Keratinocyte (primary cell): Measurements from ENCODE around the gene PLSCR4. TPM values are rescaled to one million over a fixed set of nuclear protein-coding genes. Genes with fewer than 3 reads are reported as not detected.
"Not testable (repeated sequence)": the region's sequence is repeated elsewhere in the genome, so short reads cannot be mapped to it uniquely, and the experiment has no call there.

Experiments used
- DNase-seq: peaks from one replicate; pipeline ENCODE4 v3.0.0-alpha.2; 2011; ENCODE audit warnings: low read depth, missing footprints, low spot score
- FAIRE-seq: peaks from 2 replicates; lab custom pipeline; 2011; peaks lifted over from hg19 to GRCh38; lab: Jason Lieb, UNC
- H2AFZ ChIP-seq: 2 replicates; pipeline ENCODE4 v1.6.0; 2012; ENCODE audit warnings: low read length, control low read depth, inconsistent platforms; ENCODE audit not compliant: control insufficient read depth
- H3K27ac ChIP-seq: 2 replicates; pipeline ENCODE4 v1.5.1; 2011; ENCODE audit warnings: low read length; ENCODE audit not compliant: control insufficient read depth, insufficient read depth
- H3K27me3 ChIP-seq: 3 replicates; pipeline ENCODE4 v1.6.0; 2011; ENCODE audit warnings: low read length; ENCODE audit not compliant: control insufficient read depth, insufficient read depth; ENCODE audit errors: extremely low read depth
- H3K36me3 ChIP-seq, 2 experiments: 2 replicates in 1 of 2; 3 replicates in 1 of 2; pipeline ENCODE4 v1.5.1; 2011; ENCODE audit warnings: low read length in 2 of 2, mild to moderate bottlenecking in 1 of 2; ENCODE audit not compliant: control insufficient read depth in 2 of 2, insufficient read depth in 2 of 2; ENCODE audit errors: extremely low read depth in 1 of 2
- H3K4me1 ChIP-seq: 3 replicates; pipeline ENCODE4 v1.5.1; 2011; ENCODE audit warnings: low read length; ENCODE audit not compliant: control insufficient read depth, insufficient read depth; ENCODE audit errors: extremely low read depth
- H3K4me2 ChIP-seq: 3 replicates; pipeline ENCODE4 v1.6.0; 2011; ENCODE audit warnings: low read depth, low read length; ENCODE audit not compliant: control insufficient read depth, insufficient read depth; ENCODE audit errors: extremely low read depth
- H3K4me3 ChIP-seq, 3 experiments: fragments of 200-600 bp in 1 of 3; sonication (generic) in 1 of 3; 2 replicates in 2 of 3; 3 replicates in 1 of 3; pipeline ENCODE4 v1.5.1; 2011 to 2016; ENCODE audit warnings: low read length in 3 of 3, mild to moderate bottlenecking in 3 of 3, control low read depth in 2 of 3, inconsistent platforms in 1 of 3, low read depth in 1 of 3, mixed read lengths in 1 of 3, mixed run types in 1 of 3, moderate library complexity in 1 of 3; ENCODE audit not compliant: control insufficient read depth in 2 of 3, insufficient read depth in 2 of 3; ENCODE audit errors: extremely low read depth in 1 of 3
- H3K79me2 ChIP-seq: 2 replicates; pipeline ENCODE4 v1.6.0; 2012; ENCODE audit warnings: low read length; ENCODE audit not compliant: control insufficient read depth, insufficient read depth
- H3K9ac ChIP-seq: 3 replicates; pipeline ENCODE4 v1.6.0; 2011; ENCODE audit warnings: low read length; ENCODE audit not compliant: control insufficient read depth, insufficient read depth; ENCODE audit errors: extremely low read depth
- H3K9me1 ChIP-seq: 3 replicates; pipeline ENCODE4 v1.6.0; 2011; ENCODE audit warnings: low read length; ENCODE audit not compliant: control insufficient read depth, insufficient read depth; ENCODE audit errors: extremely low read depth
- H3K9me3 ChIP-seq: 2 replicates; pipeline ENCODE4 v1.5.1; 2012; ENCODE audit warnings: low read depth, low read length; ENCODE audit not compliant: control insufficient read depth
- H4K20me1 ChIP-seq: 3 replicates; pipeline ENCODE4 v1.6.0; 2011; ENCODE audit warnings: low read length; ENCODE audit not compliant: control insufficient read depth, insufficient read depth; ENCODE audit errors: extremely low read depth
- CTCF ChIP-seq, 3 experiments: IDR thresholded peaks in 1 of 3; conservative IDR thresholded peaks in 1 of 3; optimal IDR thresholded peaks in 1 of 3; 2 replicates in 2 of 3; 3 replicates in 1 of 3; pipeline versions ENCODE3 to v1.5.1; 2011; ENCODE audit warnings: low read length in 3 of 3, mild to moderate bottlenecking in 3 of 3, moderate library complexity in 2 of 3, control low read depth in 1 of 3, inconsistent platforms in 1 of 3; ENCODE audit not compliant: insufficient read depth in 2 of 3; ENCODE audit errors: extremely low read depth in 1 of 3
- EZH2 ChIP-seq: IDR thresholded peaks from one replicate; pipeline ENCODE4 v1.6.1; 2012; ENCODE audit warnings: inconsistent platforms, mild to moderate bottlenecking, low read length, moderate library complexity
- dilution Hi-C: fragments of 300-500 bp; cut with MboI; formaldehyde crosslinking; loops from one replicate; pipeline ENCODE4 v1.7.0; 2020; ENCODE audit warnings: low sequenced_read_pairs; ENCODE audit not compliant: extremely low pct_ligation_motif_present
- polyA plus RNA-seq, 5 experiments: library from polyadenylated mRNA; depleted of rRNA in 3 of 5; stranded (reverse) in 3 of 5; stranded (forward) in 1 of 5; unstranded in 1 of 5; fragments of >200 nt; gene quantifications; 1 replicate in 1 of 5; 2 replicates in 3 of 5; 3 replicates in 1 of 5; pipeline versions ENCODE4 v1.2.1 to v1.2.3, GENCODE V29; 2011 to 2012; ENCODE audit warnings: missing spikeins in 2 of 5, low read depth in 1 of 5, low replicate concordance in 1 of 5

PLSCR4 gene
- polyA plus RNA-seq, 1 donor (not counting 4 experiments of a cell fraction or from before 2014, with no cell fraction given), result 1.5 TPM

- H2AFZ ChIP-seq, result no peak overlapping the region
- dilution Hi-C loops, result no loop called here
- FAIRE-seq, result no peak
Measured at GRCh38 chr3:146226881-146227280, 24.0 kb downstream of the PLSCR4 start.

DNA sequence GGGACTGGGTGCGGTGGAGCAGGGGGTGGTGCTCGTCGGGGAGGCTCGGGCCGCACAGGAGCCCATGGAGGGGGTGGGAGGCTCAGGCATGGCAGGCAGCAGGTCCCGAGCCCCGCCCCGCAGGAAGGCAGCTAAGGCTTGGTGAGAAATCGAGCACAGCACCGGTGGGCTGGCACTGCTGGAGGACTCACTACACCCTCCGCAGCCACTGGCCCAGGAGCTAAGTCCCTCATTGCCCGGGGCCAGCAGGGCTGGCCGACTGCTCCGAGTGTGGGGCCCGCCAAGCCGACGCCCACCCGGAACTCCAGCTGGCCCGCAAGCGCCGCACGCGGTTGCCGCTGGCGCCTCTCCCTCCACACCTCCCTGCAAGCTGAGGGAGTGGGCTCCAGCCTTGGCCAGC is 25.4 kb downstream of the PLSCR4 start:
- H3K27ac ChIP-seq, dilution Hi-C loops, H3K9me3 ChIP-seq, H4K20me1 ChIP-seq, H3K27me3 ChIP-seq, H3K9ac ChIP-seq, H3K79me2 ChIP-seq, H3K36me3 ChIP-seq, FAIRE-seq, H3K4me2 ChIP-seq, H2AFZ ChIP-seq, H3K4me1 ChIP-seq, H3K9me1 ChIP-seq, H3K4me3 ChIP-seq, DNase-seq: not testable (repeated sequence)

More at GRCh38 chr3:146226881-146227280, 24.0 kb downstream of the PLSCR4 start:
- H3K9me3 ChIP-seq, result no peaks in the 10 kb centered on the region
- no peaks in the 10 kb centered on the region for H3K79me2 ChIP-seq
- no peaks in the 10 kb centered on the region for H3K4me1 ChIP-seq
- H3K36me3 ChIP-seq, result no peaks in the 10 kb centered on the region
- DNase-seq, result no peak
- H3K27me3 ChIP-seq, result no peaks in the 10 kb centered on the region
- TF ChIP-seq EZH2 (no peak), CTCF (optimal IDR thresholded peaks at IDR 0.05 in 1 of 3, IDR thresholded peaks at IDR 0.05 in 1 of 3, conservative IDR thresholded peaks at IDR 0.05 in 1 of 3; ENCODE audit: extremely low read depth in 1 of 3, insufficient read depth in 2 of 3, low read length in 3 of 3) (no peak)
- no peaks in the 10 kb centered on the region for H4K20me1 ChIP-seq
- no peak overlapping the region for H3K4me2 ChIP-seq
- no peak overlapping the region for H3K27ac ChIP-seq
- no peak overlapping the region for H3K4me3 ChIP-seq
- no peak overlapping the region for H3K9ac ChIP-seq
- H3K9me1 ChIP-seq, result no peaks in the 10 kb centered on the region
